ENCODE measurements around the gene DPY19L1. TPM values are rescaled to one million over a fixed set of nuclear protein-coding genes. Genes with fewer than 3 reads are reported as not detected.
"Not testable (repeated sequence)": the region's sequence is repeated elsewhere in the genome, so short reads cannot be mapped to it uniquely, and the experiment has no call there.

DPY19L1 gene
- 10 to 100 TPM; 11.7 to 22.9 (median 17.2) TPM for total RNA-seq

DNA sequence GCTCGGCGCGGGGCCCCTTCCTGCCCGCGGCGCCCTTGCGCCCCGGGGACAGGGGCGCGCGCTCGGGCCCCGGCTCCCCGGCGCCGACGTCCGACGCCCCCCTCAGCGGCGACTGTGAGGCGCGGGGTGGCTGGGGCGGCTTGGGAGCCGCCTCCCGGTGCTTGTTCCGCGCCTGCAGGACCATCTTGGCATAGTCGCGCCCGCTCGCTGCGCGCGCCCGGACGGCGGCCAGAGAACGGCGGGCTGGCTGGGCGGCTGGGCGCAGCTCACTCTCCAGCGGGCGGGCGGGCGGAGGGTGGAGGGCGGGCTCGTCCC lies at the start of gene DPY19L1:
Gene DPY19L1 (minus strand): TSS at position 275 of the 315 bp plus-strand sequence. CDS start 91 bp downstream, at position 184.
- TF ChIP-seq POLR2A (IDR thresholded peaks at IDR 0.05), result peak; percentile 40 to 49
- no peak for TF ChIP-seq EP300 (IDR thresholded peaks at IDR 0.05)
- no peak for TF ChIP-seq POLR2AphosphoS5 (IDR thresholded peaks at IDR 0.05)
- peak in 1 of 4 experiments; percentile 18 for TF ChIP-seq CTCF (IDR thresholded peaks at IDR 0.05)

GRCh38 chr7:35079517-35079916 lies 42.2 kb upstream of the DPY19L1 start:
- not testable (repeated sequence) for H3K9me3 ChIP-seq, H3K27ac ChIP-seq, H3K4me3 ChIP-seq, ATAC-seq, H3K27me3 ChIP-seq, H3K4me1 ChIP-seq, H3K36me3 ChIP-seq
- 80 to 87% methylated on average over 3 of the region's 3 CpGs for WGBS, 2 donors (ENCODE audit: low coverage in 1 of 2)

More for the DNA sequence above, at the start of gene DPY19L1:
- peak within 1 kb of the TSS; percentile 47 to 71 for H3K4me3 ChIP-seq
- peak within 1 kb of the TSS; percentile 55 to 95 (median 90) for H3K27ac ChIP-seq
- H3K27me3 ChIP-seq, result no peaks in the 10 kb centered on the region
- no peak for ATAC-seq
- WGBS, 2 donors (ENCODE audit: low coverage in 1 of 2), result no CpG with 5 or more reads among the region's 48 CpGs
- no peaks in the 10 kb centered on the region for H3K9me3 ChIP-seq
- H3K36me3 ChIP-seq, result no peaks in the 10 kb centered on the region
- H3K4me1 ChIP-seq, result peaks cover 4 to 25% (median 5%) of the 10 kb centered on the region in 3 donors

DNA sequence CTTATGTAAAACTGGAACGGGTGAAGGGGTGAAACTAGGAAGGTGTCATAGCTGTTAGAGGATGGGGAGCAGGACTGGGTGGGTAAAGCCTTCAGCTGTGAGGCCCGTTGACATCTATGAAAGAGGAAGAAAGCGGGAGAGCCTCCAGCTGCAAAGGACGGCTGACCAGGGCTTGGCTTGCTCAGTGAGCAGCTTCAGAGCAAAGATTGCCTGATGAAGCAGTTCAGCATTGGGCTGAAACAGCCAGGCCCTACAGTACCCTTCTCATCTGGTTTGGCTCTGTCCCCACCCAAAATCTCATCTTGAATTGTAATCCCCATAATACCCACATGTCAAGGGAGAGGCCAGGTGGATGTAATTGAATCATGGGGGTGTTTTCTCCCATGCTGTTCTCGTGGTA lies 36.7 kb upstream of the DPY19L1 start:
- H3K9me3 ChIP-seq, H3K4me3 ChIP-seq, H3K27ac ChIP-seq, H3K27me3 ChIP-seq, ATAC-seq, H3K4me1 ChIP-seq, H3K36me3 ChIP-seq: not testable (repeated sequence)
- 46 to 80% methylated on average over 1 to 4 of the region's 5 CpGs for WGBS, 2 donors (ENCODE audit: low coverage in 1 of 2)

- H3K4me3 ChIP-seq, H3K9me3 ChIP-seq, H3K27me3 ChIP-seq, ATAC-seq, H3K4me1 ChIP-seq, H3K27ac ChIP-seq, H3K36me3 ChIP-seq: not testable (repeated sequence)
- TF ChIP-seq CTCF (IDR thresholded peaks at IDR 0.05), result peak in 2 of 4 experiments; percentile 19 to 21
- 25 to 28% methylated on average over 6 to 13 of the region's 14 CpGs for whole genome bisulfite sequencing, 2 donors (ENCODE audit: low coverage in 1 of 2)
Observed at GRCh38 chr7:35072950-35073827, 35.9 kb upstream of the DPY19L1 start.

DNA sequence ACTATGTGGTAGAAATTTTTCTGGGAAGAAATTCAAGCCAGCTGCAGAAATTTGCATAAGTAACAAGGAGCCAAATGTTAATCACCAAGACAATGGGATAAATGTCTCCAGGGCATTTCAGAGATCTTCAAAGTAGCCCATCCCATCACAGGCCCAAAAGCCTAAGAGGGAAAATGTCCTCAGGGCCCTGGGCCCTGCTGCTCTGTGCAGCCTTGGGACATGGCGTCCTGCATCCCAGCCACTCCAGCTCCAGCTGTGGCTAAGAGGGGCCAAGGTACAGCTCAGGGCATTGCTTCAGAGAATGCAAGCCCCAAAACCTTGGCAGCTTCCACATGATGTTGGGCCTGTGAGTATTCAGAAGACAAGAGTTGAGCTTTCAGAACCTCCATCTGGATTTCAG lies 31.8 kb upstream of the DPY19L1 start:
- 100% methylated on average over 1 of the region's 1 CpG; no CpG with 5 or more reads in 1 of the 2 donors for WGBS, 2 donors (ENCODE audit: low coverage in 1 of 2)
- not testable (repeated sequence) for ATAC-seq, H3K4me3 ChIP-seq, H3K4me1 ChIP-seq, H3K27ac ChIP-seq, H3K36me3 ChIP-seq, H3K27me3 ChIP-seq, H3K9me3 ChIP-seq

- H3K9me3 ChIP-seq, H3K36me3 ChIP-seq, H3K4me3 ChIP-seq, ATAC-seq, H3K27ac ChIP-seq, H3K4me1 ChIP-seq, H3K27me3 ChIP-seq: not testable (repeated sequence)
- 49 to 54% methylated on average over 2 of the region's 2 CpGs for WGBS, 2 donors (ENCODE audit: low coverage in 1 of 2)
Observed at GRCh38 chr7:35065382-35065781, 28.1 kb upstream of the DPY19L1 start.

- H3K4me3 ChIP-seq, H3K27me3 ChIP-seq, H3K27ac ChIP-seq, H3K36me3 ChIP-seq, H3K4me1 ChIP-seq, H3K9me3 ChIP-seq, ATAC-seq: not testable (repeated sequence)
- 100% methylated on average over 1 of the region's 3 CpGs; no CpG with 5 or more reads in 1 of the 2 donors for WGBS, 2 donors (ENCODE audit: low coverage in 1 of 2)
Observed at GRCh38 chr7:35058571-35058970, 21.3 kb upstream of the DPY19L1 start.

DNA sequence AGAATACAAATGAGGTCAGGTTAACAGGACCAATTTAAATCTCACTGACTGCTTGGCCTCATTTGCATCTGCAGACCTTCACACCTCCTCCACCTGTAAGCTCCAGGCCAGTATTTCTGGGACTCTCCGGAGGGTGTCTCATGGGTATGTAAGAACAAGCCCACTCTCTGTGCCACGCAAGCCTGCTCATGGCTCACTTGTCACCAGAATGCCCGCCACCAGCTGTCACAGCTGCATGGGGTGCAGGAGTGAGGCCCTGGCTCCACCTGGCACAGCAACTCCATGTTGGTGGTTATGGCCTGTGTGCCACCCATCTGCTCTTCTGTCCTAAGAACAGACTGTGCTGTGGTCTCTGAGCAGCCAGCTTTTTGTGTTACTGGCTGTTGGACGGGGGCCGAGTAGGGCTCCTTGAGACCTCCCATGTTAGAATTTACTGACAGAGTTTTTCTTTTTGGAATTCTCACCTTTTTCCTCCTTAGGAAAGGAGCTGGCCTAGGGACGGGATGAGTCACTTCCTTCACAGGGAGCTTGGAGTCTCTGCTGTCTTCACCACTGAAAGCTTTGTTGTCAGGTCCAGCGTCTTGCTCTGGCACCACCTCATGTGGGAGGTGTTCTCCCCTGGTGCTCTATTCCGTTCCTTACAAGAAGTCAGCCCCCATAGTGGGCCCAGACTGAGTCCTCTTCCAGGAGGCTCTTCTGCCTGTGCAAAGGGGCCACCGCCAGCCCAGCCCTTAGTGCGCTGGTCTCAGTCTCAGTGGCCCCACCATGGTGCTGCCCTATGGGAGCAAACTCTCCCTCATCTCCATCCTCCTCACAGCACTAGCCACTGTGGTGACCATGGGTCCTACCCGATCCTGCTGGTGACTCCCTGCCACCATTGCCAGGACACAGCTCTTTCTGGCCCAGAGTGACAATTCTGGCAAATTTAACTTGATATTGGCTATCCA lies 20.5 kb upstream of the DPY19L1 start:
- not testable (repeated sequence) for H3K27me3 ChIP-seq, H3K27ac ChIP-seq, H3K4me1 ChIP-seq, H3K36me3 ChIP-seq, H3K4me3 ChIP-seq, ATAC-seq, H3K9me3 ChIP-seq
- WGBS, 2 donors (ENCODE audit: low coverage in 1 of 2), result 60% methylated on average over 1 of the region's 11 CpGs; no CpG with 5 or more reads in 1 of the 2 donors

DNA sequence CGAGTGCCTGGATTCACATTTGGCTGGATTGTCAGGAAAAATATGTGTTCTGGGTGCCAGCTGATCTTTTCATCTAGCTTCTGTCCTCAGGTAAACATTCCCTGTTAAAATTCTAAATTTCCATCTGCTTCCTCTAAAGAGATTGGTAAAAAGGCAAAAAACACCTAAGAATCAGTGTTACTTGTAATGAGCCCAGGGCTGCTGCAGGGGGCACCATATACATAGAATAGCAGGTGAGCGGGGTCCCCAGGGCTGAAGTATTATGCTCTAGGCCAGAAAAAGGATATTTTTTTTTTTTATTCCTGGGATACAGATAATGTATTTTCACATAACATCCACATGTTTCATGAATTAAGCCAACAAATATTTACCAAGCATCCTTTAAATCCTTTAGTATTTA lies 18.4 kb upstream of the DPY19L1 start:
- not testable (repeated sequence) for H3K9me3 ChIP-seq, H3K4me3 ChIP-seq, H3K36me3 ChIP-seq, H3K4me1 ChIP-seq, H3K27ac ChIP-seq, H3K27me3 ChIP-seq, ATAC-seq
- WGBS, 2 donors (ENCODE audit: low coverage in 1 of 2), result 58 to 62% methylated on average over 1 to 2 of the region's 2 CpGs

DNA sequence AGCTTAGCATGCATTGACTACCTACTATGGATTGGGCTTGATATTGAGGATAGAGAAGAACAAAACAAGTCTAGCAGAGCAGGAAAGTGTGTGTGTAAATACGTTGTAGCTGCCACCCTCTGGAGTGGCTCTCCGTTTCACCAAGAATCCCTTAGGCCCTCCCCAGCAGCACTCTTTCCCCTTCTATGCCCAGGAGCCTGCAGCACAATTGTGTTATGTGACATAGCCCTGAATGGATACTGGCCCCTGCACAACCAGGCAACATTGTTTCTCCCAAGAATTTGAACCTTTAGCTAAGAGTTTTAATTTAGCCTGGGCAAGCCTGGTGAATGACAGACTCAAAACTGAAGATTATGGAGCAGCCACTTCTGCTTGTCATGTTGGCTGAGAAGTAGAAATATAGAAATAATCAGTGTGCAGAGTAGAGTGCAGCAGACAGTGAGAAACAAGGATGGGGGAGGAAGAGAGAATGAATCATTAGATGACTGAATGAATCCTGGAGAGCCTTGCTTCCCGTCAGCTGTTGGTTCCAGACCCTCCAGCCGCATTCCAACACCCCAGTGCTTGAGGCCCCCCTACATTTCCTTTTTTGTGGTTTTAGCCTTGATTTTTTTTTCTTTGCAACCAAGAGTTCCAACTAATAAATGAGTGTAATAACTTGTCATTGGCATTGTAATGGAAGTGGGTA lies 16.3 kb upstream of the DPY19L1 start:
- H3K9me3 ChIP-seq, H3K36me3 ChIP-seq, H3K4me1 ChIP-seq, H3K4me3 ChIP-seq, H3K27ac ChIP-seq, H3K27me3 ChIP-seq, ATAC-seq: not testable (repeated sequence)
- 37 to 57% methylated on average over 4 of the region's 4 CpGs for WGBS, 2 donors (ENCODE audit: low coverage in 1 of 2)
